SK-N-SH treated with all-trans-retinoic acid at 6 μM for 48 hours (cell line): Measurements from ENCODE around the gene BLOC1S2.
"Not testable (repeated sequence)": the region's sequence is repeated elsewhere in the genome, so short reads cannot be mapped to it uniquely, and the experiment has no call there.

ENCODE experiments used
- ATAC-seq: fragments of 200-7000 bp; cut with Tn5 transposase; 3 replicates; pipeline ENCODE4 v1.9.1; 2020; ENCODE audit warnings: mild to moderate bottlenecking, moderate library complexity
- ARNTL ChIP-seq: fragments of 450-650 bp; formaldehyde crosslinking; IDR thresholded peaks from 2 replicates; pipeline ENCODE4 v1.5.0; 2020; ENCODE audit warnings: low read depth, mild to moderate bottlenecking, moderate library complexity, borderline replicate concordance
- CSDC2 ChIP-seq: fragments of 250-450 bp; sonication (Bioruptor Pico); IDR thresholded peaks from 2 replicates; pipeline ENCODE4 v1.5.0; 2020; ENCODE audit warnings: mild to moderate bottlenecking, moderate library complexity
- GLIS3 ChIP-seq: fragments of 250-450 bp; sonication (Bioruptor Pico); IDR thresholded peaks from 2 replicates; pipeline ENCODE4 v1.5.0; 2020; ENCODE audit warnings: mild to moderate bottlenecking, moderate library complexity
- OSR1 ChIP-seq: fragments of 250-450 bp; sonication (Bioruptor Pico); IDR thresholded peaks from 2 replicates; pipeline ENCODE4 v1.8.0; 2022; ENCODE audit warnings: moderate library complexity, mild to moderate bottlenecking, inconsistent platforms
- PPARA ChIP-seq: fragments of 250-450 bp; sonication (Bioruptor Pico); IDR thresholded peaks from 2 replicates; pipeline ENCODE4 v1.5.0; 2020; ENCODE audit warnings: mild to moderate bottlenecking, borderline replicate concordance
- RARB ChIP-seq: fragments of 250-450 bp; sonication (Bioruptor Pico); IDR thresholded peaks from 2 replicates; pipeline ENCODE4 v1.8.0; 2021; ENCODE audit warnings: mild to moderate bottlenecking, moderate library complexity
- TCF4 ChIP-seq: fragments of 250-450 bp; sonication (Bioruptor Pico); IDR thresholded peaks from 2 replicates; pipeline ENCODE4 v1.8.0; 2021; ENCODE audit warnings: mild to moderate bottlenecking, moderate library complexity, borderline replicate concordance
- TOX ChIP-seq: fragments of 250-450 bp; sonication (Bioruptor Pico); IDR thresholded peaks from 2 replicates; pipeline ENCODE4 v1.8.0; 2021; ENCODE audit warnings: mild to moderate bottlenecking, moderate library complexity, borderline replicate concordance
- ZC3H10 ChIP-seq: fragments of 250-450 bp; sonication (Bioruptor Pico); IDR thresholded peaks from 2 replicates; pipeline ENCODE4 v1.5.1; 2021; ENCODE audit warnings: mild to moderate bottlenecking, moderate library complexity
- ZFP3 ChIP-seq: fragments of 250-450 bp; sonication (Bioruptor Pico); IDR thresholded peaks from 2 replicates; pipeline ENCODE4 v1.5.0; 2020; ENCODE audit warnings: mild to moderate bottlenecking, moderate library complexity
- ZNF565 ChIP-seq: fragments of 450-650 bp; formaldehyde crosslinking; conservative IDR thresholded peaks from 2 replicates; pipeline ENCODE4 v1.5.0; 2020; ENCODE audit warnings: low read depth, mild to moderate bottlenecking, moderate library complexity
- ZNF70 ChIP-seq: fragments of 450-650 bp; formaldehyde crosslinking; IDR thresholded peaks from 2 replicates; pipeline ENCODE4 v1.5.0; 2020; ENCODE audit warnings: mild to moderate bottlenecking, moderate library complexity
- TF ChIP-seq, protein P1 (sequence below): fragments of 250-450 bp; sonication (Bioruptor Pico); IDR thresholded peaks from 2 replicates; pipeline ENCODE4 v1.8.0; 2021; ENCODE audit warnings: low read depth, mild to moderate bottlenecking, moderate library complexity, borderline replicate concordance
- TF ChIP-seq, protein P2 (sequence below): fragments of 250-450 bp; sonication (Bioruptor Pico); IDR thresholded peaks from 2 replicates; pipeline ENCODE4 v1.5.0; 2020; ENCODE audit warnings: mild to moderate bottlenecking, moderate library complexity
- TF ChIP-seq, protein P3 (sequence below): fragments of 250-450 bp; sonication (Bioruptor Pico); IDR thresholded peaks from 2 replicates; pipeline ENCODE4 v1.8.0; 2020; ENCODE audit warnings: mild to moderate bottlenecking, moderate library complexity, borderline replicate concordance
- TF ChIP-seq, protein P4 (sequence below): fragments of 250-450 bp; sonication (Bioruptor Pico); IDR thresholded peaks from 2 replicates; pipeline ENCODE4 v1.5.1; 2020; ENCODE audit warnings: low read depth, mild to moderate bottlenecking, moderate library complexity

Gene BLOC1S2

DNA sequence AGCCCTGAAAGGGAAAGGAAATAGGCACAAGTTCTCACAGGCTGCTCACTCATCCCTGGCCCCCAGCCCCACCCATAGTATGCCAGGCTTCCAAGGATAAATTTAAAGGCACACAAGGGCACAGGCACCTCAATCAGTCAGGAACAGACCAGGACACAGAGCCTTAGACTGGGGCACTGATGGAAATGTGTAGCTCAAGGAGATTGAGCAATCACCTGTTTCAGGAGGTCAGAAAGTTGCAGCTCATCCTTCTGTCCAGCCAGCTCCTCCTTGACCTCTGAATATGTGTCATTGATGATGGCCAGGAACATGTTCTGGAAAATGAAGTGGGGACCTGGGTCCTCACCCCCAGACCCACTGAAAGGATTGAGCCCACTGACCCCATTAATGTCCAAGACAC, 6.6 kb upstream of the BLOC1S2 start (continued):
- TF ChIP-seq CSDC2 (CRISPR knock-in tag): no peak
- TF ChIP-seq, all 23 proteins: peak for 0

DNA sequence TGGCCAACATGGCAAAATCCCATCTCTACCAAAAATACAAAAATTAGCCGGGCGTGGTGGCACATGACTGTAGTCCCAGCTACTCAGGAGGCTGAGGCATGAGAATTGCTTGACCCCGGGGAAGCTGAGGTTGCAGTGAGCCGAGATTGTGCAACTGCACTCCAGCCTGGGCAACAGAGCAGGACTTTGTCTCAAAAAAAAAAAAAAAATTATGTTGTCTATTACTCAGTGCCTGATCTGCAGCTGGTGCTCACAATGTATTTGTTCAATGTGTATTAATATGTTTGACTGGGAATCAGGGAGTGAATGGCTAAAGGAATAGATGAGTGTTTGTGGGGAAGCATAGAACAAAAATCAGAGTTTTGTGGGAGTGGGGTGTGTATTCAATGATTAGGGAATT, 5.8 kb upstream of the BLOC1S2 start:
- ATAC-seq: not testable (repeated sequence)

DNA sequence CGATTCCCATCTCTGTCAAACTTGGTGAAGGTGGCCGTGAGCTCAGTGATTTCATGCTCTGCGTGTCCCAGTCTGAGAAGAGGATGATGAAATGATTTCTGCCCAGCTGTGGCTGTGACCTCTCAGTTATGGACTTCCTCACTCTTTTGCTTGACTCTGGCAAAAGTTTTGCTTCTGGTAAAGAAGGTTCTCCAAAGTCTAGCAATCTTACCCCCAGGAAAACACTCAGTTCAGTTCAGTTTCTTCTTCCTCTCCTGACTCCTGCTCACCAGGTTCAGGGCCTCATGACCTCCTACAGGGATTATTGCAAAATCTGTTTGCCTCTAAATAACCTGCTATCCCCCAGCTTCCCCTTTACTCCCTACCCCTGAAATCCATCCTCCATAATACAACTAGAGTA, 4.9 kb upstream of the BLOC1S2 start:
- TF ChIP-seq ZC3H10 (CRISPR knock-in tag) (no peak), GLIS3 (no peak), TOX (CRISPR knock-in tag) (no peak), TCF4 (CRISPR knock-in tag) (no peak), ARNTL (CRISPR knock-in tag) (no peak), RARB (CRISPR knock-in tag) (no peak)
- TF ChIP-seq, protein P1, sequence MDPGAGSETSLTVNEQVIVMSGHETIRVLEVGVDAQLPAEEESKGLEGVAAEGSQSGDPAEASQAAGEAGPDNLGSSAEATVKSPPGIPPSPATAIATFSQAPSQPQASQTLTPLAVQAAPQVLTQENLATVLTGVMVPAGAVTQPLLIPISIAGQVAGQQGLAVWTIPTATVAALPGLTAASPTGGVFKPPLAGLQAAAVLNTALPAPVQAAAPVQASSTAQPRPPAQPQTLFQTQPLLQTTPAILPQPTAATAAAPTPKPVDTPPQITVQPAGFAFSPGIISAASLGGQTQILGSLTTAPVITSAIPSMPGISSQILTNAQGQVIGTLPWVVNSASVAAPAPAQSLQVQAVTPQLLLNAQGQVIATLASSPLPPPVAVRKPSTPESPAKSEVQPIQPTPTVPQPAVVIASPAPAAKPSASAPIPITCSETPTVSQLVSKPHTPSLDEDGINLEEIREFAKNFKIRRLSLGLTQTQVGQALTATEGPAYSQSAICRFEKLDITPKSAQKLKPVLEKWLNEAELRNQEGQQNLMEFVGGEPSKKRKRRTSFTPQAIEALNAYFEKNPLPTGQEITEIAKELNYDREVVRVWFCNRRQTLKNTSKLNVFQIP (CRISPR knock-in tag): no peak
- TF ChIP-seq, protein P2, sequence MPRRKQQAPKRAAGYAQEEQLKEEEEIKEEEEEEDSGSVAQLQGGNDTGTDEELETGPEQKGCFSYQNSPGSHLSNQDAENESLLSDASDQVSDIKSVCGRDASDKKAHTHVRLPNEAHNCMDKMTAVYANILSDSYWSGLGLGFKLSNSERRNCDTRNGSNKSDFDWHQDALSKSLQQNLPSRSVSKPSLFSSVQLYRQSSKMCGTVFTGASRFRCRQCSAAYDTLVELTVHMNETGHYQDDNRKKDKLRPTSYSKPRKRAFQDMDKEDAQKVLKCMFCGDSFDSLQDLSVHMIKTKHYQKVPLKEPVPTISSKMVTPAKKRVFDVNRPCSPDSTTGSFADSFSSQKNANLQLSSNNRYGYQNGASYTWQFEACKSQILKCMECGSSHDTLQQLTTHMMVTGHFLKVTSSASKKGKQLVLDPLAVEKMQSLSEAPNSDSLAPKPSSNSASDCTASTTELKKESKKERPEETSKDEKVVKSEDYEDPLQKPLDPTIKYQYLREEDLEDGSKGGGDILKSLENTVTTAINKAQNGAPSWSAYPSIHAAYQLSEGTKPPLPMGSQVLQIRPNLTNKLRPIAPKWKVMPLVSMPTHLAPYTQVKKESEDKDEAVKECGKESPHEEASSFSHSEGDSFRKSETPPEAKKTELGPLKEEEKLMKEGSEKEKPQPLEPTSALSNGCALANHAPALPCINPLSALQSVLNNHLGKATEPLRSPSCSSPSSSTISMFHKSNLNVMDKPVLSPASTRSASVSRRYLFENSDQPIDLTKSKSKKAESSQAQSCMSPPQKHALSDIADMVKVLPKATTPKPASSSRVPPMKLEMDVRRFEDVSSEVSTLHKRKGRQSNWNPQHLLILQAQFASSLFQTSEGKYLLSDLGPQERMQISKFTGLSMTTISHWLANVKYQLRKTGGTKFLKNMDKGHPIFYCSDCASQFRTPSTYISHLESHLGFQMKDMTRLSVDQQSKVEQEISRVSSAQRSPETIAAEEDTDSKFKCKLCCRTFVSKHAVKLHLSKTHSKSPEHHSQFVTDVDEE: no peak
- no peak for ATAC-seq

DNA sequence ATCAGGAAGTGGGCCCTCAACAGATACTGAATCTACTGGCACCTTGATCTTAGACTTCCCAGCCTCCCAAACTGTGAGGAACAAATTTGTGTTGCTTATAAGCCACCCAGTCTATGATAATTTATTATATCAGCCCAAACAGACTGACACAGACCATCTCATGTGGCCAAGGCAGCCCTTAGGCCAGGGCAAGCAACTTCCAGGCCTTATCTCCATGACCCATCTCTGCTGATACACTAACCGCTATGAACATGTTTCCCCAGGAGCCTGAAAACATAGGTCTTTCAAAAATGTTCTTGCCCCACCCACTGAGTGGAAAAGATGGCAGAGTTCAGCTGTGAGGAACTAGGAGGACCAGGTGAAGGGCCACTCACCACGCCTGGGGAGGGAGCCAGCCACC, 3.2 kb upstream of the BLOC1S2 start:
- TF ChIP-seq ZNF70 (CRISPR knock-in tag) (no peak), ZNF565 (CRISPR knock-in tag) (no peak), GLIS3 (no peak), TCF4 (CRISPR knock-in tag) (no peak), ZFP3 (no peak), PPARA (CRISPR knock-in tag) (no peak), OSR1 (CRISPR knock-in tag) (no peak)
- TF ChIP-seq, protein P3, sequence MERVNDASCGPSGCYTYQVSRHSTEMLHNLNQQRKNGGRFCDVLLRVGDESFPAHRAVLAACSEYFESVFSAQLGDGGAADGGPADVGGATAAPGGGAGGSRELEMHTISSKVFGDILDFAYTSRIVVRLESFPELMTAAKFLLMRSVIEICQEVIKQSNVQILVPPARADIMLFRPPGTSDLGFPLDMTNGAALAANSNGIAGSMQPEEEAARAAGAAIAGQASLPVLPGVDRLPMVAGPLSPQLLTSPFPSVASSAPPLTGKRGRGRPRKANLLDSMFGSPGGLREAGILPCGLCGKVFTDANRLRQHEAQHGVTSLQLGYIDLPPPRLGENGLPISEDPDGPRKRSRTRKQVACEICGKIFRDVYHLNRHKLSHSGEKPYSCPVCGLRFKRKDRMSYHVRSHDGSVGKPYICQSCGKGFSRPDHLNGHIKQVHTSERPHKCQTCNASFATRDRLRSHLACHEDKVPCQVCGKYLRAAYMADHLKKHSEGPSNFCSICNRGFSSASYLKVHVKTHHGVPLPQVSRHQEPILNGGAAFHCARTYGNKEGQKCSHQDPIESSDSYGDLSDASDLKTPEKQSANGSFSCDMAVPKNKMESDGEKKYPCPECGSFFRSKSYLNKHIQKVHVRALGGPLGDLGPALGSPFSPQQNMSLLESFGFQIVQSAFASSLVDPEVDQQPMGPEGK: no peak
- TF ChIP-seq, protein P2: no peak
- TF ChIP-seq, protein P4, sequence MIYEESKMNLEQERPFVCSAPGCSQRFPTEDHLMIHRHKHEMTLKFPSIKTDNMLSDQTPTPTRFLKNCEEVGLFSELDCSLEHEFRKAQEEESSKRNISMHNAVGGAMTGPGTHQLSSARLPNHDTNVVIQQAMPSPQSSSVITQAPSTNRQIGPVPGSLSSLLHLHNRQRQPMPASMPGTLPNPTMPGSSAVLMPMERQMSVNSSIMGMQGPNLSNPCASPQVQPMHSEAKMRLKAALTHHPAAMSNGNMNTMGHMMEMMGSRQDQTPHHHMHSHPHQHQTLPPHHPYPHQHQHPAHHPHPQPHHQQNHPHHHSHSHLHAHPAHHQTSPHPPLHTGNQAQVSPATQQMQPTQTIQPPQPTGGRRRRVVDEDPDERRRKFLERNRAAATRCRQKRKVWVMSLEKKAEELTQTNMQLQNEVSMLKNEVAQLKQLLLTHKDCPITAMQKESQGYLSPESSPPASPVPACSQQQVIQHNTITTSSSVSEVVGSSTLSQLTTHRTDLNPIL (CRISPR knock-in tag): no peak
- TF ChIP-seq, all 23 proteins: peak for 0
- no peak for ATAC-seq

DNA sequence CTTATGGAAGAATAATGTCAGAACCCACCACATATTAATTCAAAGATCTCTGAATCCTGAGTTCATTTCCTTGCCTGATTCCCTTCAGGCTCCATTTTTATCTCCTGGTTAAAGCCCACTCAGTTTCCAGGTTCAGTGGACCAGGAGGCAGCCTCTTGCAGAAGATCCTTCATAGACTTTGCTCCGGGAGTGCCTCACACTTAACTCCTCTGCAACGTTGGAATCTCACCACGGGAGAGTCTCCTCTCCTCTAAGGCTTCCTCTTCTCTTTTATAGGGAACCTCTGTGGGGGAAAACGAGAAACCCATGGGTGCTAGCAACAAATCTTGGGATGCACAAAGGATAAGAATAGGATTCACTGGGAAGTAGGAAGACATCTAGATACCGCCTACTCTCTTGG, 1.7 kb upstream of the BLOC1S2 start:
- no peak for TF ChIP-seq CSDC2 (CRISPR knock-in tag)
- no peak for ATAC-seq
